ENCODE measurements around the gene TFDP1.

Gene TFDP1

GRCh38 chr13:113595131-113595530 lies 10.6 kb downstream of the TFDP1 start:
- peaks cover 100% of the 10 kb centered on the region for H3K36me3 ChIP-seq (ENCODE audit: insufficient read depth, low read length)
- no peaks in the 10 kb centered on the region for H3K4me1 ChIP-seq (ENCODE audit: insufficient read depth, low read length, severe bottlenecking)
- H4K20me1 ChIP-seq (ENCODE audit: insufficient read depth, low read length) = no peaks in the 10 kb centered on the region
- H3K9ac ChIP-seq (ENCODE audit: low read length) = no peak overlapping the region
- no peak overlapping the region for H3K4me3 ChIP-seq (ENCODE audit: low read depth, low read length, poor library complexity, severe bottlenecking)
- H3K4me2 ChIP-seq (ENCODE audit: low read length) = no peak overlapping the region
- H3F3A ChIP-seq (ENCODE audit: insufficient read depth, low read length) = no peaks in the 10 kb centered on the region; the same call in 1 of the 2 replicates
- H3K79me2 ChIP-seq (ENCODE audit: insufficient read depth, low read length) = peaks cover 81% of the 10 kb centered on the region
- H2AFZ ChIP-seq (ENCODE audit: low read length) = no peak overlapping the region
- no peak overlapping the region for H3K27ac ChIP-seq (ENCODE audit: low read depth, low read length, poor library complexity, severe bottlenecking)
- peaks cover 67% of the 10 kb centered on the region for H3K9me3 ChIP-seq (ENCODE audit: low read length)
- no peak for TF ChIP-seq EZH2 (IDR thresholded peaks at IDR 0.05; ENCODE audit: borderline replicate concordance, low read length)
- TF ChIP-seq, protein P1, sequence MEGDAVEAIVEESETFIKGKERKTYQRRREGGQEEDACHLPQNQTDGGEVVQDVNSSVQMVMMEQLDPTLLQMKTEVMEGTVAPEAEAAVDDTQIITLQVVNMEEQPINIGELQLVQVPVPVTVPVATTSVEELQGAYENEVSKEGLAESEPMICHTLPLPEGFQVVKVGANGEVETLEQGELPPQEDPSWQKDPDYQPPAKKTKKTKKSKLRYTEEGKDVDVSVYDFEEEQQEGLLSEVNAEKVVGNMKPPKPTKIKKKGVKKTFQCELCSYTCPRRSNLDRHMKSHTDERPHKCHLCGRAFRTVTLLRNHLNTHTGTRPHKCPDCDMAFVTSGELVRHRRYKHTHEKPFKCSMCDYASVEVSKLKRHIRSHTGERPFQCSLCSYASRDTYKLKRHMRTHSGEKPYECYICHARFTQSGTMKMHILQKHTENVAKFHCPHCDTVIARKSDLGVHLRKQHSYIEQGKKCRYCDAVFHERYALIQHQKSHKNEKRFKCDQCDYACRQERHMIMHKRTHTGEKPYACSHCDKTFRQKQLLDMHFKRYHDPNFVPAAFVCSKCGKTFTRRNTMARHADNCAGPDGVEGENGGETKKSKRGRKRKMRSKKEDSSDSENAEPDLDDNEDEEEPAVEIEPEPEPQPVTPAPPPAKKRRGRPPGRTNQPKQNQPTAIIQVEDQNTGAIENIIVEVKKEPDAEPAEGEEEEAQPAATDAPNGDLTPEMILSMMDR (IDR thresholded peaks at IDR 0.05; ENCODE audit: low read length) = no peak
- H3K27me3 ChIP-seq (ENCODE audit: insufficient read depth, low read length) = no peaks in the 10 kb centered on the region
- H3K9me2 ChIP-seq (ENCODE audit: low read depth, low read length) = no peaks in the 10 kb centered on the region

GRCh38 chr13:113596321-113597200 lies 12.0 kb downstream of the TFDP1 start:
- Histone ChIP-seq H3K4me2 (ENCODE audit: low read length) (no peak overlapping the region), H3K4me3 (ENCODE audit: low read depth, low read length, poor library complexity, severe bottlenecking) (no peak overlapping the region), H2AFZ (ENCODE audit: low read length) (no peak overlapping the region), H3F3A (ENCODE audit: insufficient read depth, low read length) (no peaks in the 10 kb centered on the region; the same call in 1 of the 2 replicates), H3K27me3 (ENCODE audit: insufficient read depth, low read length) (no peaks in the 10 kb centered on the region), H3K27ac (ENCODE audit: low read depth, low read length, poor library complexity, severe bottlenecking) (no peak overlapping the region), H3K9ac (ENCODE audit: low read length) (no peak overlapping the region), H3K79me2 (ENCODE audit: insufficient read depth, low read length) (peaks cover 83% of the 10 kb centered on the region), H4K20me1 (ENCODE audit: insufficient read depth, low read length) (no peaks in the 10 kb centered on the region), H3K9me2 (ENCODE audit: low read depth, low read length) (no peaks in the 10 kb centered on the region), H3K4me1 (ENCODE audit: insufficient read depth, low read length, severe bottlenecking) (no peaks in the 10 kb centered on the region), H3K9me3 (ENCODE audit: low read length) (peaks cover 64% of the 10 kb centered on the region), H3K36me3 (ENCODE audit: insufficient read depth, low read length) (peaks cover 99% of the 10 kb centered on the region)
- no peak for TF ChIP-seq EZH2 (IDR thresholded peaks at IDR 0.05; ENCODE audit: borderline replicate concordance, low read length)
- TF ChIP-seq, protein P1 (IDR thresholded peaks at IDR 0.05; ENCODE audit: low read length) = no peak

GRCh38 chr13:113597391-113598080 lies 13.0 kb downstream of the TFDP1 start:
- Histone ChIP-seq H3K27me3 (ENCODE audit: insufficient read depth, low read length) (no peaks in the 10 kb centered on the region), H3K27ac (ENCODE audit: low read depth, low read length, poor library complexity, severe bottlenecking) (no peak overlapping the region), H3K4me1 (ENCODE audit: insufficient read depth, low read length, severe bottlenecking) (no peaks in the 10 kb centered on the region), H3K4me3 (ENCODE audit: low read depth, low read length, poor library complexity, severe bottlenecking) (no peak overlapping the region), H3F3A (ENCODE audit: insufficient read depth, low read length) (no peaks in the 10 kb centered on the region), H4K20me1 (ENCODE audit: insufficient read depth, low read length) (no peaks in the 10 kb centered on the region), H3K4me2 (ENCODE audit: low read length) (no peak overlapping the region), H2AFZ (ENCODE audit: low read length) (no peak overlapping the region), H3K9ac (ENCODE audit: low read length) (no peak overlapping the region), H3K9me3 (ENCODE audit: low read length) (peaks cover 56% of the 10 kb centered on the region), H3K79me2 (ENCODE audit: insufficient read depth, low read length) (peaks cover 81% of the 10 kb centered on the region), H3K36me3 (ENCODE audit: insufficient read depth, low read length) (peaks cover 90% of the 10 kb centered on the region), H3K9me2 (ENCODE audit: low read depth, low read length) (no peaks in the 10 kb centered on the region)
- no peak for TF ChIP-seq EZH2 (IDR thresholded peaks at IDR 0.05; ENCODE audit: borderline replicate concordance, low read length)
